Lung microvascular endothelial cell (primary cell): ENCODE measurements around the gene MDC1. TPM values are rescaled to one million over a fixed set of nuclear protein-coding genes. Genes with fewer than 3 reads are reported as not detected.
A peak's percentile ranks its signal among the peaks of the same experiment; 100 is the strongest.
"Not testable (repeated sequence)": the region's sequence is repeated elsewhere in the genome, so short reads cannot be mapped to it uniquely, and the experiment has no call there.

Experiments
- DNase-seq, 2 donors: peaks; one replicate each; pipeline versions ENCODE4 v3.0.0 to v3.0.0-alpha.2; 2010; ENCODE audit warnings: low read depth in 2 of 2
- total RNA-seq: library from RNA; depleted of rRNA; stranded (reverse); fragments of >200 nt; gene quantifications from 2 replicates; pipeline ENCODE4 v1.2.1, GENCODE V29; 2014

MDC1 gene, protein sequence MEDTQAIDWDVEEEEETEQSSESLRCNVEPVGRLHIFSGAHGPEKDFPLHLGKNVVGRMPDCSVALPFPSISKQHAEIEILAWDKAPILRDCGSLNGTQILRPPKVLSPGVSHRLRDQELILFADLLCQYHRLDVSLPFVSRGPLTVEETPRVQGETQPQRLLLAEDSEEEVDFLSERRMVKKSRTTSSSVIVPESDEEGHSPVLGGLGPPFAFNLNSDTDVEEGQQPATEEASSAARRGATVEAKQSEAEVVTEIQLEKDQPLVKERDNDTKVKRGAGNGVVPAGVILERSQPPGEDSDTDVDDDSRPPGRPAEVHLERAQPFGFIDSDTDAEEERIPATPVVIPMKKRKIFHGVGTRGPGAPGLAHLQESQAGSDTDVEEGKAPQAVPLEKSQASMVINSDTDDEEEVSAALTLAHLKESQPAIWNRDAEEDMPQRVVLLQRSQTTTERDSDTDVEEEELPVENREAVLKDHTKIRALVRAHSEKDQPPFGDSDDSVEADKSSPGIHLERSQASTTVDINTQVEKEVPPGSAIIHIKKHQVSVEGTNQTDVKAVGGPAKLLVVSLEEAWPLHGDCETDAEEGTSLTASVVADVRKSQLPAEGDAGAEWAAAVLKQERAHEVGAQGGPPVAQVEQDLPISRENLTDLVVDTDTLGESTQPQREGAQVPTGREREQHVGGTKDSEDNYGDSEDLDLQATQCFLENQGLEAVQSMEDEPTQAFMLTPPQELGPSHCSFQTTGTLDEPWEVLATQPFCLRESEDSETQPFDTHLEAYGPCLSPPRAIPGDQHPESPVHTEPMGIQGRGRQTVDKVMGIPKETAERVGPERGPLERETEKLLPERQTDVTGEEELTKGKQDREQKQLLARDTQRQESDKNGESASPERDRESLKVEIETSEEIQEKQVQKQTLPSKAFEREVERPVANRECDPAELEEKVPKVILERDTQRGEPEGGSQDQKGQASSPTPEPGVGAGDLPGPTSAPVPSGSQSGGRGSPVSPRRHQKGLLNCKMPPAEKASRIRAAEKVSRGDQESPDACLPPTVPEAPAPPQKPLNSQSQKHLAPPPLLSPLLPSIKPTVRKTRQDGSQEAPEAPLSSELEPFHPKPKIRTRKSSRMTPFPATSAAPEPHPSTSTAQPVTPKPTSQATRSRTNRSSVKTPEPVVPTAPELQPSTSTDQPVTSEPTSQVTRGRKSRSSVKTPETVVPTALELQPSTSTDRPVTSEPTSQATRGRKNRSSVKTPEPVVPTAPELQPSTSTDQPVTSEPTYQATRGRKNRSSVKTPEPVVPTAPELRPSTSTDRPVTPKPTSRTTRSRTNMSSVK (N-terminal part only)
- total RNA-seq: 3.0 and 4.1 TPM in 2 replicates

DNA sequence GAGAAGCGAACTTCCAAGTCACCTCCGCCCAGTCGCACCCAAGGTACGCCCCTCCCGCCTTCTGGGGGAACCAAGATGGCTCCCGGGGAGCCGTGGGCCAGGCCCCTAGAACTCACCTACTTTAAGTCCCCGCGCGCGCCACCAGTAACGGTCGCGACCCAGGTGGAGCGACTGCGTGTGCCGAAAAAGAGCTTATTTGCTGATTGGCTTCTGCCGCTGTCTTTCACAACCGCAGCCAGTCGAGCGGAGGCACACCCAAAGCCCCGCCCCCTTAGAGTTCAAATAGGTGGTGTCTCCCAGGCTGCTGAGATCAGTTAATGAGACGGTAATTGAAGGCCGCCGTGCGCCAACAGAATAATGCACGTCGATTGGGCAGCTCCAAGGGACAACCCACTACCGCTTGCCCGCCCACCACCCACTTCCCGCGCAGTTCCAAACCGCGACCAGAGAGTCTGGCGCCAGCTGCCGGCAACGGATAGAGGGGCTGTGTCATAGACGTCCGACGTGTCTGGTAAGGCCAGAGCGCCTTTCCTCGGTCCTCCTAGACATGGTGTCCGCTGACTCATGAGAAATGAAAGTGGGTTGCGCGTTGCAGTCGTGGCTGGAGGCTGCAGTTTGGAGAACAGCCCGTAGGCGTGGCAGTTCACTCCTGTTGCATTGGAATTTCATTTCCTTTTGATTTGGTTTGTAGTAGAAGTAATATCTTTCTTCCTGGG is at the start of gene MDC1:
Gene MDC1, minus strand, starts transcription at position 153 of the 716 bp plus-strand sequence. CDS start 2,106 bp downstream, outside the sequence.
- DNase-seq: peak; percentile 100

DNA sequence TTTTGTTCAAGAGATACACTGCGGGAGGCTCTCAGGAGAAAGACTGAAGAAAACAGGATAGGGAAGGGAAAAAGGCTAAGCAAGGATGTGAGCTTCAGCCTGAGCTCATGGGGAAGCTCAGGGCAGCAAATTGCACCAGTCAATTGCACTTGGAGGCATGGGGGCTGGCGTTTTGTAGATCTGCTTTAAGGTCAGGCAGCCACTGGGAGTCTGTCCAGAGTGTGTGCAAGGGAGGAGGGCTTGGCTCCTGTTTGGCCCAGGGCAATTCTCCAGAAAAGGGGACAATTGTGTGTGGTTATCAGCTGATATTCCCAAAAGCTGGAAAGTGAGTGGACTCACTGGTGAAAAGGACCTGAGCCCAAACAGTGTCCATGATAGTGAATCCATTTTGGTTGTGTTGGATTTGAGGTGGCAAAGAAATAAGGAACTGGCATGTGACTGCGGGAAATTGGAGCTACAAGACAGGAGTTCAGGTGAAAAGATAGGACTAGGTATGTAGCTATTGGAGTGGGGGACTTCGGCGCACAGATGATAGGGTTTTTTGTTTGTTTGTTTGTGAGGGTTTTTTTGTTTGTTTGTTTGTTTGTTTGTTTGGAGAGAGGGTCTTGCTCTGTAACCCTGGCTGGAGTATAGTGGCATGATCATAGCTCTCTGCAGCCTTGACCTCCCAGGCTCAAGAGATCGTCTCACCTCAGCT is 49.5 kb upstream of the MDC1 start:
- DNase-seq: peak in 1 of 2 donors; percentile 40

DNA sequence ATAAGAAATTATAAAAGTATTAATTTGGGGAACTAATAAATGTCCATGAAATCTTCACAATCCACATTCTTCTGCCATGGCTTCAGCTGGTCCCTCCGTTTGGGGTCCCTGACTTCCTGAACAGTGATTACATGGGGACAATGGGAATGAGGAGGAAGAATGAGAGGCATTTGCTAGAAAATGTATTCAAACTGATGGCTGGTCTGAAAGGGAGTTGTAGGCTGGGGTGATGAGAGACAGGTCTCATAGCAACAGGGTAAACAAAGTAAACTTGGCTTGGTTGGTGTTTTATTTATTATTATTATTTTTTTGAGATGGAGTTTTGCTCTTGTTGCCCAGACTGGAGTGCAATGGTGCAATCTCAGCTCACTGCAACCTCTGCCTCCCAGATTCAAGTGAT is 48.4 kb upstream of the MDC1 start:
- DNase-seq: peak; percentile 16 to 63

DNA sequence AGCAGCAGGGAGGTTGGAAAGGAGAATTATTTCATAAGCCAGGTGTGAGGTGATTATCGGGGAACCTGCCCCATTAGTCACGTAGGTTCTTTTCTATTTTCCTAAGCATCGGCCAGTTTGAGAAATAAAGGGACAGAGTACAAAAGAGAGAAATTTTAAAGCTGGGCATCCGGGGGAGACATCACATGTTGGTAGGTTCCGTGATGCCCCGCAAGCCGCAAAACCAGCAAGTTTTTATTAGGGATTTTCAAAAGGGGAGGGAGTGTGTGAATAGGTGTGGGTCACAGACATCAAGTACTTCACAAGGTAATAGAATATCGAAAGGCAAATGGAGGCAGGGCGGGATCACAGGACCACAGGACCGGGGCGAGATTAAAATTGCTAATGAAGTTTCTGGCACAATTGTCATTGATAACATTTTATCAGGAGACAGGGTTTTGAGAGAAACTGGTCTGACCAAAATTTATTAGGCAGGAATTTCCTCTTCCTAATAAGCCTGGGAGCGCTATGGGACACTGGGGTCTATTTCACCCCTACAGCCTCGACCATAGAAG is 47.5 kb upstream of the MDC1 start:
- DNase-seq: not testable (repeated sequence)

DNA sequence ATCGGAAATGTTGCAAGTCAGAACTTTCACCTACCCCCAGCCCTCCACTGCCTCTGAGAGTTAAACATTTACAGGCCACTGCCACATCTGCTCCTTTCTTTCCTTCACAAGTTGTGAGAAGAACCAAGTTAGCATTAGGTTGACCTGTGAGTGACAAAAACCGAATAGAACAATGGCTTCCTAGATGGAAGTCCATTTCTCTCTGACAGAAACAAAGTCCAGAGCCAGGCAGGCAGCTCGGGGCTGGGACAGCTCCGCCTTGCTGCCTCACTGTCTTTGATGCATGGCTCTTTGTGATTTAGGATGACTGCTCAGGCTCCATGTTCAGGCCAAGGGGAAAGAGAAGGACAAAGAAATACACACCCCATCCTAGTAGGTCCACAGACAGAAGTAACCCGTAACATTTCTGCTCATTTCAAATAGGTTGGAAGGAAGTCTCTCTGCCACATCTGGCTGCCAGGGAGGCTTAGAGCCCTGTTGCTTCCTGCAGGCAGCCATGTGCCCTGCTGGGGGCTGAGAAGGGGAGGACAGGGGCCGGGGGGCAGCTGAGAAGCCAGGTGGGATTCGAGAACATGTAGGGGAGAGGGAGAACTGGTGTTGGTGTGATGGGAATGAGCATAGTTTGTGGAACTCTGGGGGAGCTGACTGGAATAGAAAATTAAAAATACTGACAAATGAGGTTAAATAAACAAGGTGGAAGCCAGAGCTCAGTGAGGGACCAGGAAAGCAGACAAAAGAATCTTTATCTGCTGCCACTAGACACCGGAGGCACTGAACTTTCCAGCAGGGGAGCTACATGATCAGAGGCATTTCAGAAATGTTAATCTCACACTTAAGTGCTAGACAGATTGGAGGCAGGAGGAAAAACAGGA is 46.8 kb upstream of the MDC1 start:
- DNase-seq: peak; percentile 70 to 89

DNA sequence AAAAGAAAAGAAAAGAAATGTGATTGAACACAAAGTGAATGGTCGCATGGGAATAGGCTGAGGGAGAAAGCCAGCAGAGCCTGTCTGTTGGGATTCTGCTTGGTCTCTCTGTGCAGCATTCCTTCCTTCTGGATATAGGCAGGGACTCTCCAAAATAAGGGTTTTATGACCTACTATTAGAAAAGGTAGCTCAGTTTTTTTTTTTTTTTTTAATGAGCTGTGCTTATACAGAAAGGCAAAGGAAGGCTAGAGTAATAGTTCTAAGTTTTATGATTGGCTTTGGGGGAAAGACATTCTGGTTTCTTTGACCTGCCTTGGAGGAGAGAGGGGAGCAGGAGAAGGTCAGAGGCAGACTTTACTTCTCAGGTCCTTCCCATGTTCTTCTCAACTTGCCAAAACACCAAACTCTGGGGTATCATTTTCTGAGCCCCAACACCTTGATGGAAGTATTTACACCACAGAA is 46.1 kb upstream of the MDC1 start:
- no peak for DNase-seq

DNA sequence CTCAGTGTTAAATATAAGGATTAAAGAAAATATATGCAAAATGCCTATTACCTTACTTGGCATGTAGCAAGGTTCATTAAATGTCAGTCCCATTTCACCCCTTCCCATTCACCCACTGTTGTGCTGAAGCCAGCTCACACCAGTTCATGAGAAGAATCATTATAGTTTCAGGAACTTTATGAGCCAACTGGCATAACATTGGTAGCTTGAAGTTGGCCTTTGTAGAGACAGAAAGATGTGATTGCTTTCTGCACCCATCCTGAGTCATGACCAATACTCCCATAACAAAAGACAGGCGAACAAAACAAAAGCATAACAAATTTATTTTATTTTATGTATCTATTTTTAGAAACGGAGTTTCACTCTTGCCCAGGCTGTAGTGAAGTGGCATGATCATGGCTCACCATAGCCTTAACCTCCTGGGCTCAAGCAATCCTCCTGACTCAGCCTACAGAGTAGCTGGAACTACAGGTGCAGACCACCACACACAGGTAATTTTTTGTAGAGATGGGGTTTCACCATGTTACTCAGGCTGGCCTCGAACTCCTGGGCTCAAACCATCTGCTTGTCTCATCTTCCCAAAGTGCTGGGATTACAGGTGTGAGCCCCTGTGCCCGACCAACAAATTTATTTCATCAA is 44.8 kb upstream of the MDC1 start:
- peak in 1 of 2 donors; percentile 40 for DNase-seq

DNA sequence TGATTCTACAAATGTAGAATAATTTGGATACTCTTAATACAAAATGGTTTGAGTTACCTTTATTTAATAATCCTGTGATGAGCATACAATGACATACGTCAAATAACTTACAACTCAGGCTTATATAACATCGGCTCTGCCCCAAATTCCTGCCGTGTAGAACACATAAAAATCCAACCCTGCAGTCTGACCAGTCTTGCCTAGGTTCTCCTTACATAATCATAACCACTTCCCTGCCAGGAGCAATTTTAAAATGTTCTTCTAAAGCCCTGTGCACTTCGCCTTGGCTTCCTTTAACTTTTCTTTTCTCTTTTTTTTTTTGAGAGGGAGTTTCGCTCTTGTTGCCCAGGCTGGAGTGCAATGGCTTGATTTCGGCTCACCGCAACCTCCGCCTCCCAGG is 43.5 kb upstream of the MDC1 start:
- DNase-seq: no peak

DNA sequence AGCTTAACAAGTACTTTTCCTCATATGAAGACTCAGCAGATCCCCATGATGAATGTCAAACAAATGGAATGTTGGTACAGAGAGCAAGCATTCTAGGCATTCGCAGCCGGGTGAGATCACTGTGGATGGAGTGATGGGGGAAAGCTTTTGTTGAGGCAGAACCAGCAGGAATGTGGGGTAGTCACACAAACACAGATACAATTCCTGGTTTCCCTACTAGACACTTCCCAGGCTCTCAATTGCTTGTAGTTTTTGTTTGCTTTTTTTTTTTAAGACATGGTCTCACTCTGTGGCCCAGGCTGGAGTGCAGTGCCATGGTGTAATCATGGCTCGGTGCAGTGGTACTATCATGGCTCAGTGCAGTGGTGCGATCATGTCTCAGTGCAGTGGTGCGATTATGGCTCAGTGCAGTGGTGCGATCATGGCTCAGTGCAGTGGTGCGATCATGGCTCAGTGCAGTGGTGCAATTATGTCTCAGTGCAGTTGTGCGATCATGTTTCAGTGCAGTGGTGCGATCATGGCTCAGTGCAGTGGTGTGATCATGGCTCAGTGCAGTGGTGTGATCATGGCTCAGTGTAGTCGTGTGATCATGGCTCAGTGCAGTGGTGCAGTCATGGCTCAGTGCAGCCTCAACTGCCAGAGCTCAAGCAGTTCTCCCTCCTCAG is 42.6 kb upstream of the MDC1 start:
- peak; percentile 77 to 87 for DNase-seq

DNA sequence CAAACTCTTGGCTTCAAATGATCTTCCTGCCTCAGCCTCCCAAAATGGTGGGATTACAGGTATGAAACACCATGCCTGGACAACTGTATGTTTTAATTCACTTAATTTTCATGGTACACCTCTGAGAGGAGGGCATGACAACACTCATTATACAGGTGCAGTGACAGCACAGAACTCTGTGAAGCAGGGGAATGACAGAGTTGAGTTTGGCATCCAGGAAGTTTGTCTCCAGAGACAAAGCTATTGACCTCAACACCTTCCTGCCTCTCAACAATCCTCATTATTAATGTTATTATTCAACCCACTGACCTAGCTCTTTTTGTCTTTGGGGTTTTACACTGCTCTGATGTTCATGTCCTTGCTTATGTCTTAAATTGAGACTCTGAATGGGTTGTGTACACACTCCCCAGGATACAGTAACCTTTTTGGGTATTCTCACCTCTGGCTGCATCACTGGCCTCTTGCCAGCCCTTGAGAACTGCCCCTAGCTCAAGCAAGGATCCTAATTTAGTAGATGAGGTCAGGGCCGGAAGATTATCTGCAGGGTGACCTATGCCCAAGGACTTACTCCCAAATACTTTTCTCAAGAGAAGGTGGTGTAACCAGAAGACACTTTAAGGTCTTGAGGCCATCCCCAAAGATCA is 40.3 kb upstream of the MDC1 start:
- peak; percentile 20 to 40 for DNase-seq

DNA sequence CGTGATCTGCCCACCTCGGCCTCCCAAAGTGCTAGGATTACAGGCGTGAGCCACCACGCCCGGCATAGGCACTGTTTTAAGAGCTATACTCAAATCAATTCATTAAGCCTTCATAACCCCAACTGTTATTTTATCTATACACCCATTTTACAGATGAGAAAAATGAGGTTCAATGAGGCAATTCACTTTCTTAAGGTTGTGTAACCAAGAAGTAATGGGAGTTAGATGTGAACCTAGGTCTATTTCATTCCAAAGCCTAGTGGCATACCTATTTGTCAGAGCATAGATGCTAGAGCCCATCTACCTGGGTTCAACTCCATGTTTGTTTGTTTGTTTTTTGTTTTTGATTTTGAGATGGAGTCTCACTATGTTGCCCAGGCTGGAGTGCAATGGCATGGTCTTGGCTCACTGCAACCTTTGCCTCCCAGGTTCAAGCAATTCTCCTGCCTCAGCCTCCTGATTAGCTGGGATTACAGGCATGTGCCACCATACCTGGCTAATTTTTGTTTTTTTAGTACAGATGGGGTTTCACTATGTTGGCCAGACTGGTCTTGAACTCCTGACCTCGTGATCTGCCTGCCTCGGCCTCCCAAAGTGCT is 39.4 kb upstream of the MDC1 start:
- not testable (repeated sequence) for DNase-seq

DNA sequence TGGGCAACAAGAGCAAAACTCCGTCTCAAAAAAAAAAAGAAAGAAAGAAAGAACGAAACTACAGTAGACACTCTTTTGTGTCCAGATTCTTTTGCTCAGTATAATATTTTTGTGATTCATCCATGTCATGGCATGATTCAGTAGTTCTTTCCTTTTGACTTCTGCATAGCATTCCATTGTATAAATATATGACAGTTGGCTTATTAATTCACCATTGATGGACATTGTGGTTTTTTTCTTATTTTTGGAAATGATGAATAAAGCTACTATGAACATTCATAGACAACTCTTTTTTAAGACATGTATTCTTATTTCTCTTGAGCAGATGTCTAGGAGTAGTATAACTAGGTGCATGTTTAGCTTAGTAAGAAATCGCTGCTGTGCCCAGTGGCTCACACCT is 37.5 kb upstream of the MDC1 start:
- DNase-seq: peak in 1 of 2 donors; percentile 65

DNA sequence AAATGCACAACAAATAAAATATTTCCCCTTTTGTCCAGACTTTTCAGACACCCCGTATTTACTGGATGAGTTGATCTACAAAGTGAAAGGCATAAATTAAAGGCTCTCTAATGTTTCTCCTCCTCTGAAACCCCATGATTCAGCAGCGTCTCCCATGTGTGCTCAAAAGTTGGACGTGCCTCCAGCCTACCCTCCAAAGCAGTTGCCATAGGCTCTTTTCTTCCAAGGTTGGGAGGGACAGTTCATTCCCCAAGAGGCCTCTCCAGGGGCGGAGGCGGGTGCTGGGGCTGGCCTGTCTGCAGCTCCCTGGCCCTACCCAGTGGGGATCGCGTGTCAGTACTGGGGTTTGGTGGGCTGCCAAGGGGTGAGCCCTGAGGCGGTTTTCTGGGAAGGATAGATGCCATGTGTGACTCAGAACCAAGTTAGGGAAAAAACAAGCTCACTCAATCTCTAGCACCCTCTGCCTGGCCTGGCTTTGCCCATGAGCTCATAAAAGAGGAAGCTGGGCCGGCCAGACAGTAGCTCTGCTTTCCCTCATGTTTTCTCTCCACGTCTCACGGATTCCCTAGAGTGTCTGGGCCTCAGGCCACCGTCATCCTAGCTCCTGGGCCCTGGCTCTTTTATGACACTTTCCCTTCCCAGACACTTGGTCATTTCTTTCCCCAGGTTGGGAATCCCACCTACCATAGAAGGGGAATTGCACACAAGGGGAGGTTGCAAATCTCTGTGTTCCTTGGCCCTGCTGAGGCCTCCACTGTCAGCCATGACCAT is 35.3 kb upstream of the MDC1 start:
- peak; percentile 73 to 99 for DNase-seq

DNA sequence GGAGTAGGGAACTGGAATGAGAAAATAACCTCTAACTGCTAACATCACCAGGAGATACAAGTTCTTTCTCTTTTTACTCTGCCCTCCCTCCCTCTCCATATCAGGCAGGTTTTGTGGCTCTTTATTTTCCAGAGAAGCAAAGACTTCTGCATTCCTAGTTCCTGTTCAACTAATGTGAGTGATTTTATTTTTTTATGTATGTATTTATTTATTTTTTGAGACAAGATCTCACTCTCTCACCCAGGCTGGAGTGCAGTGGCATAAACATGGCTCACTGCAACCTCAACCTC is 33.2 kb upstream of the MDC1 start:
- DNase-seq: no peak

DNA sequence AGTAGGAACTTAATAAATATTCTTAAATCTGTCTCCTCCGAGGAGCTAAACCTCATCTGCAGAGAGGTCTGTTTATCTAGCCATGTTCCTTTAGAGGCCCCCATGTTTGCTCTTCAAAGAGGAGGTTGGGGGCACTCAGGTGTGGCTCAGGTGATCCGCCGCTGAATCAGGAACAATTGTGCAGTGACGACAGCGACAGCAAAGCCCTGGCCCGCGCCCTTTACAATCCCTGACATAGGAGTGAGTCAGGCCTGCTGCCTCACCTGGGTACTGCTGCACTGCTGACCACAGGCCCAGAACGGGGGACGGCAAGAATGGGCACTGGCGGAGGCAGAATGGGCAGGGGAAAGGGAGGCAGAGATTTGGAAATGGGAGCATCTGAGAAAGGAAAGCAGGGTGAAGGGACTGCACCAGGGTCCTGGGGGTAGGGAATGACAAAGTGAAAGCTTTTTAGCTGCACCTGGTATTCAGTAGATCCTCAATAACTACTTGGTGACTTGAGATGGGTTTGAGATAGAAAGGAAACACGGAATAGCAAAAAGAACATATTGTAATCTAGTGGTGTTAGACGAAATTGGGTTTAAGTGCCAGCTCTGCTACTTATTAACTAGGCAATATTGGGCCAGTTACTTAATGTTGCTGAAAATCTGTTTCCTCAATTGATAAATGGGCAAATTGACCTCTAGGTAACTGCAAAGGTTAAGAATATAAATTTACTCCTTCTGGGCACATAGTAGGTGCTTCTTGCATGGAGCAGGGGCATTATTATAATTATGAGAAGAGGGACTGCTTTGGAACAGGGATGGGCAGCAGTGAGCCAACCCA is 32.7 kb upstream of the MDC1 start:
- DNase-seq: peak in 1 of 2 donors; percentile 41
